Psoas muscle (tissue), 8 donors: ENCODE data around the gene PPCDC. TPM values are rescaled to one million over a fixed set of nuclear protein-coding genes. Genes with fewer than 3 reads are reported as not detected.

Experiments
- ATAC-seq, 4 donors: fragments of 200-7000 bp; cut with Tn5 transposase; one replicate each; pipeline ENCODE4 v1.9.1; 2020; ENCODE audit warnings: moderate library complexity in 3 of 4, mild to moderate bottlenecking in 2 of 4
- DNase-seq, 2 donors: peaks; one replicate each; pipeline ENCODE4 v3.0.0-alpha.2; 2020
- H3K27ac ChIP-seq: fragments of 200-600 bp; one replicate; pipeline ENCODE4 v1.8.0; 2022
- H3K27me3 ChIP-seq, 3 donors: fragments of 200-600 bp in 1 of 3; one replicate each; pipeline versions ENCODE4 v1.6.1 to v1.8.0; 2013 to 2022; ENCODE audit warnings: low read length in 2 of 3, mild to moderate bottlenecking in 2 of 3, moderate library complexity in 1 of 3; ENCODE audit not compliant: insufficient read depth in 3 of 3
- H3K36me3 ChIP-seq, 2 donors: fragments of 200-600 bp in 1 of 2; one replicate each; pipeline versions ENCODE4 v1.6.1 to v1.8.0; 2013 to 2022; ENCODE audit warnings: low read depth in 1 of 2, mild to moderate bottlenecking in 1 of 2, moderate library complexity in 1 of 2; ENCODE audit not compliant: insufficient read depth in 1 of 2
- H3K4me1 ChIP-seq: fragments of 200-600 bp; one replicate; pipeline ENCODE4 v1.8.0; 2022
- H3K4me3 ChIP-seq: fragments of 200-600 bp; one replicate; pipeline ENCODE4 v1.8.0; 2022; ENCODE audit warnings: mild to moderate bottlenecking
- H3K9me3 ChIP-seq: fragments of 200-600 bp; one replicate; pipeline ENCODE4 v1.8.0; 2022
- CTCF ChIP-seq: fragments of 200-600 bp; IDR thresholded peaks from one replicate; pipeline ENCODE4 v1.8.0; 2022; ENCODE audit warnings: antibody characterized with exemption
- WGBS, 3 donors: extraction: QIAGEN DNeasy Blood & Tissue Kit; methylation state at CpG; one replicate each; pipeline versions ENCODE4 v1.1.6 to v1.1.7; 2013; 5-methylcytosine and 5-hydroxymethylcytosine counted together
- intact Hi-C, 2 donors: fragments of 100-400 bp; cut with DNase I; formaldehyde crosslinking; loops; one replicate each; pipeline versions ENCODE4 v1.11.0 to v1.14.2; 2022
- polyA plus RNA-seq, 3 donors: library from polyadenylated mRNA; stranded (reverse); fragments of 200-250 nt; gene quantifications; one replicate each; pipeline ENCODE4 v1.2.3, GENCODE V29; 2013
- total RNA-seq, 4 donors: library from RNA; stranded (reverse); fragmentation: NEBNext Ultra II Directional in 2 of 4; extraction: Animal tissue kit (Norgen Biotek cat#: 25700) in 2 of 4; gene quantifications; one replicate each; pipeline versions ENCODE4 v1.2.1 to v1.2.4, GENCODE V29; 2021 to 2023
- donor health status: healthy with polysubstance abuse.
- donor health status: DM: no; HTN: no; CAD: no; lungs with moderate emphysema.
- donor health status: Bipolar disorder and iron deficiency.
- donor health status: healthy.
- donor health status: DM: yes; HTN: yes; CAD: no.
- donor health status: DM: no; HTN: no; CAD: no.
- donor health status: DM: no; HTN: no; CAD: no.
- donor health status: DM: yes; HTN: yes; CAD: no.

PPCDC gene
- total and polyA plus RNA-seq, 7 donors = 2.4 to 26.1 (median 11.7) TPM

- ATAC-seq = no peak
These were observed 7.0 kb upstream of the PPCDC start for GRCh38 chr15:75016431-75016830.

GRCh38 chr15:75019916-75020315 is 3.5 kb upstream of the PPCDC start:
- Histone ChIP-seq H3K36me3 (no peaks in the 10 kb centered on the region), H3K9me3 (no peaks in the 10 kb centered on the region), H3K4me3 (no peak overlapping the region), H3K27ac (no peak overlapping the region), H3K27me3 (peaks cover 0 to 4% (median 0%) of the 10 kb centered on the region in 3 donors), H3K4me1 (peaks cover 10% of the 10 kb centered on the region)
- DNase-seq = no peak
- intact Hi-C loops = loop anchor here in 1 of 2 donors (10.0 kb wide), 1 partner anchor 285 kb away; no protein-coding TSS in a partner anchor
- 55 to 75% (median 61%) methylated on average over 3 of the region's 3 CpGs for WGBS, 3 donors
- no peak for ATAC-seq
- TF ChIP-seq CTCF = no peak

More at GRCh38 chr15:75016431-75016830, 7.0 kb upstream of the PPCDC start:
- Histone ChIP-seq H3K4me3 (no peak overlapping the region), H3K27me3 (peaks cover 0 to 4% (median 0%) of the 10 kb centered on the region in 3 donors), H3K36me3 (no peaks in the 10 kb centered on the region), H3K9me3 (no peaks in the 10 kb centered on the region), H3K4me1 (no peaks in the 10 kb centered on the region), H3K27ac (no peak overlapping the region)
- WGBS, 3 donors = 91% methylated on average over 15 of the region's 15 CpGs
- no peak for DNase-seq
- no peak for TF ChIP-seq CTCF
- intact Hi-C loops = no loop called here

- Histone ChIP-seq H3K4me3 (no peak overlapping the region), H3K27me3 (peaks cover 0 to 4% (median 0%) of the 10 kb centered on the region in 3 donors), H3K9me3 (no peaks in the 10 kb centered on the region), H3K27ac (no peak overlapping the region), H3K4me1 (peaks cover 13% of the 10 kb centered on the region), H3K36me3 (peaks cover 0 to 7% of the 10 kb centered on the region in 2 donors)
- no peak for TF ChIP-seq CTCF
- WGBS, 3 donors = 80 to 89% (median 83%) methylated on average over 8 of the region's 8 CpGs
- ATAC-seq (no peak), DNase-seq (no peak)
- intact Hi-C loops = loop anchor here in 1 of 2 donors (10.0 kb wide), 1 partner anchor 283 kb away; no protein-coding TSS in a partner anchor
These were observed 2.0 kb upstream of the PPCDC start for GRCh38 chr15:75021341-75021740.

GRCh38 chr15:75022783-75023180 is 608 bp upstream of the PPCDC start:
- WGBS, 3 donors = 92 to 100% (median 97%) methylated on average over 2 of the region's 2 CpGs
- intact Hi-C loops = loop anchor here in 1 of 2 donors (10.0 kb wide), 1 partner anchor 282 kb away; no protein-coding TSS in a partner anchor
- Histone ChIP-seq H3K4me1 (peaks cover 13% of the 10 kb centered on the region), H3K36me3 (peaks cover 0 to 7% of the 10 kb centered on the region in 2 donors), H3K9me3 (no peaks in the 10 kb centered on the region), H3K27ac (no peak overlapping the region), H3K4me3 (no peak overlapping the region), H3K27me3 (peaks cover 0 to 4% (median 0%) of the 10 kb centered on the region in 3 donors)
- ATAC-seq (no peak), DNase-seq (no peak)
- TF ChIP-seq CTCF = no peak
